G401.6 (cell line): ENCODE measurements around the gene TEX14.

Source experiments
- FAIRE-seq: peaks from 2 replicates; lab custom pipeline; 2012; peaks lifted over from hg19 to GRCh38; lab: Jason Lieb, UNC

TEX14 gene

GRCh38 chr17:58527949-58528348 is 163.9 kb downstream of the TEX14 start:
- FAIRE-seq, result no peak

- FAIRE-seq, result no peak
Measured at GRCh38 chr17:58527306-58527705, 164.5 kb downstream of the TEX14 start.

- no peak for FAIRE-seq
Measured at GRCh38 chr17:58525239-58525638, 166.6 kb downstream of the TEX14 start.

GRCh38 chr17:58521680-58522079 is 170.2 kb downstream of the TEX14 start:
- no peak for FAIRE-seq

GRCh38 chr17:58520843-58521430 is 170.9 kb downstream of the TEX14 start:
- FAIRE-seq, result no peak

- FAIRE-seq, result peak; percentile 99
Measured at GRCh38 chr17:58517928-58518609, 173.8 kb downstream of the TEX14 start.

GRCh38 chr17:58517378-58517927 is 174.4 kb downstream of the TEX14 start:
- FAIRE-seq, result no peak

GRCh38 chr17:58516644-58517377 is 175.0 kb downstream of the TEX14 start:
- no peak for FAIRE-seq

GRCh38 chr17:58515286-58515685 is 176.6 kb downstream of the TEX14 start:
- FAIRE-seq, result no peak

GRCh38 chr17:58514770-58515157 is 177.1 kb downstream of the TEX14 start:
- no peak for FAIRE-seq

- no peak for FAIRE-seq
Measured at GRCh38 chr17:58513965-58514769, 177.7 kb downstream of the TEX14 start, which contains the start of gene MTMR4. Gene MTMR4 (minus strand): TSS chr17:58514638. CDS start chr17:58514407, 231 bp downstream.

GRCh38 chr17:58513267-58513964 is 178.4 kb downstream of the TEX14 start:
- no peak for FAIRE-seq

GRCh38 chr17:58510075-58510474 is 181.8 kb downstream of the TEX14 start:
- FAIRE-seq, result no peak

GRCh38 chr17:58508341-58509067 is 183.3 kb downstream of the TEX14 start:
- FAIRE-seq, result no peak

GRCh38 chr17:58507123-58507634 is 184.7 kb downstream of the TEX14 start:
- no peak for FAIRE-seq
